ENCODE data around the gene GDA. TPM values are rescaled to one million over a fixed set of nuclear protein-coding genes. Genes with fewer than 3 reads are reported as not detected.

The GDA gene
- total RNA-seq, 2 experiments from 2014 or later = not detected

GRCh38 chr9:72220589-72220988 lies 71.3 kb downstream of the GDA start:
- no peaks in the 10 kb centered on the region for H3K4me1 Mint-ChIP-seq (ENCODE audit: low read depth)
- ChIA-PET CTCF (no interaction called here), POLR2A (no interaction called here)
- ATAC-seq (no peak), DNase-seq (no peak)
- intact Hi-C loops (cut with micrococcal nuclease) = no loop called here
- no peak overlapping the region for H3K27ac Mint-ChIP-seq
- no peaks in the 10 kb centered on the region for H3K36me3 Mint-ChIP-seq (ENCODE audit: low read depth)
- peaks cover 10% of the 10 kb centered on the region for H3K27me3 Mint-ChIP-seq
- H3K9me3 Mint-ChIP-seq = peaks cover 2% of the 10 kb centered on the region
- no peak for TF ChIP-seq CTCF (IDR thresholded peaks at IDR 0.05)
- H3K4me3 Mint-ChIP-seq = no peak overlapping the region

- TF ChIP-seq CTCF (IDR thresholded peaks at IDR 0.05) = no peak
- Mint-ChIP-seq H3K9me3 (peaks cover 2% of the 10 kb centered on the region), H3K4me1 (ENCODE audit: low read depth) (no peaks in the 10 kb centered on the region), H3K27ac (no peak overlapping the region), H3K36me3 (ENCODE audit: low read depth) (no peaks in the 10 kb centered on the region), H3K4me3 (no peak overlapping the region), H3K27me3 (peaks cover 11% of the 10 kb centered on the region)
- ATAC-seq (no peak), DNase-seq (no peak)
- intact Hi-C loops (cut with micrococcal nuclease) = no loop called here
- POLR2A ChIA-PET = no interaction called here
- CTCF ChIA-PET = no interaction called here
Measured at GRCh38 chr9:72226146-72226812, 77.0 kb downstream of the GDA start.

- no peaks in the 10 kb centered on the region for H3K36me3 Mint-ChIP-seq (ENCODE audit: low read depth)
- H3K4me1 Mint-ChIP-seq (ENCODE audit: low read depth) = no peaks in the 10 kb centered on the region
- H3K9me3 Mint-ChIP-seq = no peaks in the 10 kb centered on the region
- ATAC-seq (no peak), DNase-seq (no peak)
- POLR2A ChIA-PET = no interaction called here
- CTCF ChIA-PET = no interaction called here
- intact Hi-C loops (cut with micrococcal nuclease) = no loop called here
- H3K4me3 Mint-ChIP-seq = no peak overlapping the region
- peaks cover 4% of the 10 kb centered on the region for H3K27me3 Mint-ChIP-seq
- H3K27ac Mint-ChIP-seq = no peak overlapping the region
- TF ChIP-seq CTCF (IDR thresholded peaks at IDR 0.05) = no peak
Measured at GRCh38 chr9:72228282-72228681, 79.0 kb downstream of the GDA start.

GRCh38 chr9:72232778-72233177 lies 83.5 kb downstream of the GDA start:
- ChIA-PET POLR2A (no interaction called here), CTCF (no interaction called here)
- peaks cover 1% of the 10 kb centered on the region for H3K27me3 Mint-ChIP-seq
- no peak for ATAC-seq
- H3K4me3 Mint-ChIP-seq = no peak overlapping the region
- no peaks in the 10 kb centered on the region for H3K9me3 Mint-ChIP-seq
- intact Hi-C loops (cut with micrococcal nuclease) = no loop called here
- H3K27ac Mint-ChIP-seq = no peak overlapping the region
- DNase-seq = no peak
- H3K36me3 Mint-ChIP-seq (ENCODE audit: low read depth) = no peaks in the 10 kb centered on the region
- TF ChIP-seq CTCF (IDR thresholded peaks at IDR 0.05) = no peak
- peaks cover 3% of the 10 kb centered on the region for H3K4me1 Mint-ChIP-seq (ENCODE audit: low read depth)

GRCh38 chr9:72247549-72247948 lies 98.3 kb downstream of the GDA start:
- intact Hi-C loops (cut with micrococcal nuclease) = no loop called here
- POLR2A ChIA-PET = interaction anchor here (0.8 kb wide), 1 partner anchor 27 kb away, joined by 4 read pairs; no protein-coding TSS in a partner anchor
- no peaks in the 10 kb centered on the region for H3K36me3 Mint-ChIP-seq (ENCODE audit: low read depth)
- CTCF ChIA-PET = interaction anchor here (1.6 kb wide), 2 partner anchors 24 to 209 kb away, joined by 6 to 10 read pairs; no protein-coding TSS in a partner anchor
- no peak overlapping the region for H3K27ac Mint-ChIP-seq
- H3K9me3 Mint-ChIP-seq = no peaks in the 10 kb centered on the region
- ATAC-seq (no peak), DNase-seq (no peak)
- no peak overlapping the region for H3K4me3 Mint-ChIP-seq
- H3K27me3 Mint-ChIP-seq = peaks cover 7% of the 10 kb centered on the region
- no peaks in the 10 kb centered on the region for H3K4me1 Mint-ChIP-seq (ENCODE audit: low read depth)
- no peak for TF ChIP-seq CTCF (IDR thresholded peaks at IDR 0.05)
